HepG2 (cell line): ENCODE measurements around the gene PLXND1. TPM values are rescaled to one million over a fixed set of nuclear protein-coding genes. Genes with fewer than 3 reads are reported as not detected.
A peak's percentile ranks its signal among the peaks of the same experiment; 100 is the strongest.

Experiments
- ATAC-seq: fragments of 200-7000 bp; cut with Tn5 transposase; 3 replicates; pipeline ENCODE4 v1.9.1; 2020; ENCODE audit warnings: mild to moderate bottlenecking, moderate library complexity
- BruUV-seq: library from RNA; stranded (reverse); fragments of 400-500 nt; replicated peaks from 2 replicates; lab custom pipeline; 2021; lab: Mats Ljungman, UMichigan
- CTCF ChIA-PET: fragments of 300-600 bp; formaldehyde crosslinking; extraction: SDS; loops from one replicate; lab custom pipeline; 2021; ENCODE audit warnings: low total read pairs, inconsistent platforms, low intra/inter-chr PET ratio; lab: Yijun Ruan, JAX
- POLR2A ChIA-PET: fragments of 350-600 bp; sonication (Branson Sonifier 250); formaldehyde crosslinking; loops from one replicate; lab custom pipeline; 2020; ENCODE audit warnings: antibody characterized with exemption, inconsistent platforms; lab: Yijun Ruan, JAX
- DNase-seq: peaks from one replicate; pipeline ENCODE4 v3.0.0-alpha.2; 2015; ENCODE audit warnings: low spot score
- FAIRE-seq: peaks from 3 replicates; lab custom pipeline; 2011; peaks lifted over from hg19 to GRCh38; lab: Jason Lieb, UNC
- H2AFZ ChIP-seq: one replicate; pipeline ENCODE4 v1.6.1; 2011; ENCODE audit warnings: low read length, inconsistent platforms
- H3K27ac ChIP-seq: fragments of 300-600 bp; 3 replicates; pipeline ENCODE4 v1.8.0; 2011; ENCODE audit warnings: mixed run types, mild to moderate bottlenecking, mixed read lengths, low read length, inconsistent platforms; ENCODE audit not compliant: insufficient read depth; ENCODE audit errors: extremely low read length
- H3K27me3 ChIP-seq, 2 experiments: fragments of 200-600 bp in 1 of 2; 2 replicates in 1 of 2; 3 replicates in 1 of 2; pipeline versions ENCODE4 v1.6.0 to v1.8.0; 2011; ENCODE audit warnings: low read length in 2 of 2, mild to moderate bottlenecking in 2 of 2, moderate library complexity in 2 of 2, inconsistent platforms in 1 of 2; ENCODE audit not compliant: insufficient read depth in 2 of 2, control insufficient read depth in 1 of 2
- H3K36me3 ChIP-seq, 2 experiments: fragments of 200-600 bp in 1 of 2; replicated peaks in 1 of 2; 2 replicates in 1 of 2; 3 replicates in 1 of 2; pipeline versions ENCODE4 v1.5.1 to v1.8.0; 2011; ENCODE audit warnings: low read length in 2 of 2, inconsistent platforms in 1 of 2; ENCODE audit not compliant: insufficient read depth in 2 of 2, control insufficient read depth in 1 of 2
- H3K4me1 ChIP-seq: 2 replicates; pipeline ENCODE4 v1.5.1; 2012; ENCODE audit warnings: low read length, inconsistent platforms; ENCODE audit not compliant: insufficient read depth
- H3K4me2 ChIP-seq: 2 replicates; pipeline ENCODE4 v1.6.0; 2011; ENCODE audit warnings: low read depth, low read length, inconsistent platforms
- H3K4me3 ChIP-seq, 3 experiments: fragments of 200-600 bp in 1 of 3; sonication (generic), shearing (Covaris generic) in 1 of 3; replicated peaks in 1 of 3; 2 replicates each; pipeline ENCODE4 v1.5.1; 2011 to 2016; ENCODE audit warnings: low read length in 3 of 3, inconsistent platforms in 2 of 3, low read depth in 2 of 3, mild to moderate bottlenecking in 2 of 3, control low read depth in 1 of 3, mixed read lengths in 1 of 3; ENCODE audit not compliant: insufficient read depth in 1 of 3
- H3K79me2 ChIP-seq: one replicate; pipeline ENCODE4 v1.6.1; 2011; ENCODE audit warnings: low read length, inconsistent platforms; ENCODE audit not compliant: insufficient read depth
- H3K9ac ChIP-seq: 2 replicates; pipeline ENCODE4 v1.6.0; 2011; ENCODE audit warnings: mild to moderate bottlenecking, low read depth, low read length, inconsistent platforms; ENCODE audit not compliant: insufficient read depth
- H3K9me3 ChIP-seq: 2 replicates; pipeline ENCODE4 v1.5.1; 2012; ENCODE audit warnings: mild to moderate bottlenecking, low read length
- H4K20me1 ChIP-seq: 2 replicates; pipeline ENCODE4 v1.6.0; 2011; ENCODE audit warnings: inconsistent platforms, mild to moderate bottlenecking, low read length, moderate library complexity; ENCODE audit not compliant: insufficient read depth
- ATF7-NPFF ChIP-seq: sonication (generic); formaldehyde crosslinking; IDR thresholded peaks from 2 replicates; pipeline ENCODE4 v1.8.1; 2023; ENCODE audit warnings: mild to moderate bottlenecking, low read depth, missing genetic modification reagents, moderate library complexity
- ATRX ChIP-seq: sonication (generic); formaldehyde crosslinking; IDR thresholded peaks from 2 replicates; pipeline ENCODE4 v1.4.0; 2020; ENCODE audit warnings: missing genetic modification reagents, borderline replicate concordance
- HIVEP1 ChIP-seq: sonication (generic); formaldehyde crosslinking; IDR thresholded peaks from 2 replicates; pipeline ENCODE4 v1.4.0; 2020; ENCODE audit warnings: mild to moderate bottlenecking, missing genetic modification reagents
- KLF13 ChIP-seq: sonication (generic); formaldehyde crosslinking; IDR thresholded peaks from 2 replicates; pipeline ENCODE4 v1.4.0; 2020; ENCODE audit warnings: mild to moderate bottlenecking, missing genetic modification reagents
- LCORL ChIP-seq, 2 experiments: fragments of 450-650 bp in 1 of 2; sonication (generic) in 1 of 2; formaldehyde crosslinking in 1 of 2; IDR thresholded peaks; 2 replicates each; pipeline versions ENCODE4 v1.5.0 to v1.6.1; 2017 to 2020; ENCODE audit warnings: antibody characterized with exemption in 1 of 2, missing genetic modification reagents in 1 of 2
- MED8 ChIP-seq: sonication (generic); formaldehyde crosslinking; IDR thresholded peaks from 2 replicates; pipeline ENCODE4 v1.8.1; 2023; ENCODE audit warnings: mild to moderate bottlenecking, missing genetic modification reagents; ENCODE audit not compliant: insufficient replicate concordance
- MLX ChIP-seq: IDR thresholded peaks from 2 replicates; pipeline ENCODE4 v1.6.1; 2016
- MTERF4 ChIP-seq: sonication (generic); formaldehyde crosslinking; IDR thresholded peaks from 2 replicates; pipeline ENCODE4 v1.8.0; 2023; ENCODE audit warnings: mild to moderate bottlenecking, missing genetic modification reagents
- MZF1 ChIP-seq: sonication (generic); formaldehyde crosslinking; IDR thresholded peaks from 2 replicates; pipeline ENCODE4 v1.8.1; 2023; ENCODE audit warnings: mild to moderate bottlenecking, missing genetic modification reagents, borderline replicate concordance
- NFATC3 ChIP-seq: sonication (generic); formaldehyde crosslinking; IDR thresholded peaks from 2 replicates; pipeline ENCODE4 v1.5.1; 2020; ENCODE audit warnings: mild to moderate bottlenecking, missing genetic modification reagents
- PRDM4 ChIP-seq: sonication (generic); formaldehyde crosslinking; IDR thresholded peaks from 2 replicates; pipeline ENCODE4 v1.9.0; 2021; ENCODE audit warnings: missing genetic modification reagents, borderline replicate concordance
- SIX1 ChIP-seq: sonication (generic); formaldehyde crosslinking; IDR thresholded peaks from 2 replicates; pipeline ENCODE4 v1.4.0; 2020; ENCODE audit warnings: missing genetic modification reagents, borderline replicate concordance
- TBL1XR1 ChIP-seq: fragments of 150-350 bp; IDR thresholded peaks from 2 replicates; pipeline ENCODE4 v1.6.1; 2014; ENCODE audit warnings: borderline replicate concordance, low read length; ENCODE audit not compliant: partially characterized antibody
- ZKSCAN5 ChIP-seq: sonication (generic); formaldehyde crosslinking; IDR thresholded peaks from 2 replicates; pipeline ENCODE4 v1.5.1; 2020; ENCODE audit warnings: mild to moderate bottlenecking, missing genetic modification reagents
- ZNF282 ChIP-seq: fragments of 450-650 bp; IDR thresholded peaks from 2 replicates; pipeline ENCODE4 v1.6.1; 2018; ENCODE audit not compliant: partially characterized antibody
- ZNF530 ChIP-seq: sonication (generic); formaldehyde crosslinking; IDR thresholded peaks from 2 replicates; pipeline ENCODE4 v1.5.0; 2020; ENCODE audit warnings: low read depth, mild to moderate bottlenecking, missing genetic modification reagents
- ZNF747 ChIP-seq: sonication (generic); formaldehyde crosslinking; IDR thresholded peaks from 2 replicates; pipeline ENCODE4 v1.8.1; 2023; ENCODE audit warnings: missing genetic modification reagents, mild to moderate bottlenecking, borderline replicate concordance
- ZNF782 ChIP-seq: sonication (generic); formaldehyde crosslinking; IDR thresholded peaks from 2 replicates; pipeline ENCODE4 v1.4.0; 2020; ENCODE audit warnings: missing genetic modification reagents, mild to moderate bottlenecking, borderline replicate concordance
- WGBS: methylation state at CpG from one replicate; pipeline ENCODE4 v1.1.6; 2017; ENCODE audit warnings: low lambda C conversion rate; 5-methylcytosine and 5-hydroxymethylcytosine counted together
- in situ Hi-C: cut with HindIII; loops from 2 replicates; pipeline ENCODE4 v1.10.0; 2017; ENCODE audit warnings: low pct_unique_long_range_greater_than_20kb; ENCODE audit not compliant: extremely low pct_ligation_motif_present
- intact Hi-C: fragments of 100-400 bp; cut with micrococcal nuclease; formaldehyde crosslinking; loops from one replicate; pipeline ENCODE4 v1.10.0; 2022; ENCODE audit not compliant: unreplicated experiment
- polyA plus RNA-seq, 8 experiments: library from polyadenylated mRNA; depleted of rRNA in 3 of 8; stranded (reverse) in 7 of 8; unstranded in 1 of 8; fragments of >200 nt; fragmentation: Illumina TruSeq in 4 of 8; extraction: Trizol in 4 of 8; gene quantifications; 2 replicates each; pipeline versions ENCODE4 v1.2.1 to v1.2.3, GENCODE V29; 2011 to 2016; ENCODE audit warnings: low read depth in 4 of 8, missing spikeins in 1 of 8, mixed read lengths in 1 of 8; ENCODE audit not compliant: insufficient read depth in 1 of 8
- total RNA-seq, 5 experiments: library from RNA; depleted of rRNA; stranded (reverse); fragments of >200 nt; fragmentation: Illumina TruSeq; extraction: Trizol; gene quantifications; 2 replicates each; pipeline ENCODE4 v1.2.3, GENCODE V29; 2016; ENCODE audit warnings: low read depth in 1 of 5

PLXND1 gene
- total and polyA plus RNA-seq, 2 of the 13 experiments (the other 11 are each of a cell fraction or from before 2014, with no cell fraction given) = 15.9 to 42.0 TPM

GRCh38 chr3:129648391-129648790, 41.9 kb upstream of the PLXND1 start:
- FAIRE-seq (no peak), ATAC-seq (no peak), DNase-seq (no peak)
- peaks cover 44% of the 10 kb centered on the region for H4K20me1 ChIP-seq
- intact Hi-C loops (loop anchor here (5.0 kb wide), 1 partner anchor 284 kb away; no protein-coding TSS in a partner anchor), in situ Hi-C loops (no loop called here)
- peak overlapping the region; percentile 2 for H3K27ac ChIP-seq
- H3K4me1 ChIP-seq = peaks cover 39% of the 10 kb centered on the region
- POLR2A ChIA-PET = interaction anchor here (0.5 kb wide), 1 partner anchor 45 kb away, joined by 3 read pairs; no protein-coding TSS in a partner anchor
- no TSS peak for BruUV-seq
- H3K4me3 ChIP-seq = no peak overlapping the region
- 93% methylated on average over 3 of the region's 3 CpGs for WGBS
- H2AFZ ChIP-seq = no peak overlapping the region
- no peak overlapping the region for H3K9ac ChIP-seq
- H3K36me3 ChIP-seq = peaks cover 9 to 25% of the 10 kb centered on the region in 2 experiments
- TF ChIP-seq ZNF747 (CRISPR knock-in tag) = no peak
- TF ChIP-seq PRDM4 (CRISPR knock-in tag) = no peak
- TF ChIP-seq ZNF282 = no peak
- no peak for TF ChIP-seq ATRX (CRISPR knock-in tag)
- no peak for TF ChIP-seq LCORL (IDR thresholded peaks at IDR 0.05)
- no peak for TF ChIP-seq LCORL (CRISPR knock-in tag; IDR thresholded peaks at IDR 0.05)
- TF ChIP-seq MLX (CRISPR knock-in tag) = no peak
- no peak for TF ChIP-seq KLF13 (CRISPR knock-in tag)
- TF ChIP-seq ZNF782 (CRISPR knock-in tag) = no peak
- TF ChIP-seq MED8 = no peak
- TF ChIP-seq ZKSCAN5 (CRISPR knock-in tag) = no peak
- TF ChIP-seq ATF7-NPFF (CRISPR knock-in tag) = no peak
- TF ChIP-seq TBL1XR1 = no peak
- no peak for TF ChIP-seq SIX1 (CRISPR knock-in tag)
- no peak for TF ChIP-seq ZNF530
- TF ChIP-seq HIVEP1 = no peak
- no peak for TF ChIP-seq MZF1 (CRISPR knock-in tag)
- TF ChIP-seq NFATC3 = no peak
- no peak for TF ChIP-seq MTERF4 (CRISPR knock-in tag)
- peaks cover 27% of the 10 kb centered on the region for H3K79me2 ChIP-seq
- H3K27me3 ChIP-seq = no peaks in the 10 kb centered on the region
- no peaks in the 10 kb centered on the region for H3K9me3 ChIP-seq
- CTCF ChIA-PET = interaction anchor here (4.1 kb wide), 1 partner anchor 176 kb away, joined by 44 read pairs; no protein-coding TSS in a partner anchor
- H3K4me2 ChIP-seq = no peak overlapping the region
